MCF 10A (cell line): ENCODE data around the gene CDK5RAP1. TPM values are rescaled to one million over a fixed set of nuclear protein-coding genes. Genes with fewer than 3 reads are reported as not detected.
A peak's percentile ranks its signal among the peaks of the same experiment; 100 is the strongest.

Source experiments
- BruUV-seq: library from RNA; stranded (reverse); fragments of 400-500 nt; replicated peaks from 2 replicates; lab custom pipeline; 2021; lab: Mats Ljungman, UMichigan
- CTCF ChIA-PET: fragments of 300-600 bp; sonication (Branson Sonifier 250); formaldehyde crosslinking; extraction: SDS; loops from one replicate; lab custom pipeline; 2021; ENCODE audit warnings: antibody characterized with exemption, inconsistent platforms; lab: Yijun Ruan, JAX
- POLR2A ChIA-PET: fragments of 300-600, 350-650 bp; sonication (Branson Sonifier 250); formaldehyde crosslinking; extraction: SDS; loops from one replicate; lab custom pipeline; 2020; ENCODE audit warnings: antibody characterized with exemption, inconsistent platforms; lab: Yijun Ruan, JAX
- DNase-seq: peaks from one replicate; pipeline ENCODE4 v3.0.0-alpha.2; 2018; ENCODE audit not compliant: unreplicated experiment
- H3K27ac Mint-ChIP-seq: one replicate; pipeline ENCODE4 v1.8.0; 2022; ENCODE audit warnings: mild to moderate bottlenecking, low read depth, mixed read lengths; ENCODE audit not compliant: unreplicated experiment
- H3K27me3 Mint-ChIP-seq: one replicate; pipeline ENCODE4 v1.8.0; 2022; ENCODE audit warnings: mixed read lengths; ENCODE audit not compliant: insufficient read depth, unreplicated experiment
- H3K36me3 Mint-ChIP-seq: one replicate; pipeline ENCODE4 v1.8.0; 2022; ENCODE audit warnings: mild to moderate bottlenecking, moderate library complexity, mixed read lengths; ENCODE audit not compliant: insufficient read depth, unreplicated experiment
- H3K4me1 Mint-ChIP-seq: one replicate; pipeline ENCODE4 v1.8.0; 2022; ENCODE audit warnings: mixed read lengths; ENCODE audit not compliant: insufficient read depth, unreplicated experiment
- H3K4me3 Mint-ChIP-seq: one replicate; pipeline ENCODE4 v1.8.0; 2022; ENCODE audit warnings: mild to moderate bottlenecking, moderate library complexity, mixed read lengths; ENCODE audit not compliant: unreplicated experiment
- H3K9me3 Mint-ChIP-seq: one replicate; pipeline ENCODE4 v1.8.0; 2022; ENCODE audit warnings: mixed read lengths; ENCODE audit not compliant: unreplicated experiment
- CTCF ChIP-seq: fragments of 200-600 bp; IDR thresholded peaks from one replicate; pipeline ENCODE4 v1.8.0; 2022; ENCODE audit warnings: antibody characterized with exemption, mild to moderate bottlenecking; ENCODE audit not compliant: unreplicated experiment
- intact Hi-C: fragments of 100-400 bp; cut with micrococcal nuclease; formaldehyde crosslinking; loops from 2 replicates; pipeline ENCODE4 v1.14.1; 2022
- total RNA-seq: library from RNA; stranded (reverse); gene quantifications from 2 replicates; pipeline ENCODE4 v1.2.3, GENCODE V29; 2022

Gene CDK5RAP1
- total RNA-seq, 1 experiment from 2014 or later = 41.0 TPM

DNA sequence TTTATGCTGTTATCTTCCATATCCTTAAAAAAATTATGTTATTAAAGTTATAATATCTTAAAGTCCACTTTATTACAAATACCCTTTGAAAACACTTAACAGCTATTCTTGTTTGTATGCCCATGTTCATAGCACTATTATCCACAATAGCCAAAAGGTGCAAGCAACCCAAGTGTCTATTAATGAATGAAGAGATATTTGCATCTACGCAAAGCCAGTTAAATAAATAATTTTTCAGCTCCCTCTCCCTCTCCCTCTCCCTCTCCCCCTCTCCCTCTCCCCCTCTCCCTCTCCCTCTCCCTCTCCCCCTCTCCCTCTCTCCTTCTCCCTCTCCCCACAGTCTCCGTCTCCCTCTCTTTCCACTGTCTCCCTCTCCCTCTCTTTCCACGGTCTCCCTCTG lies 13.1 kb downstream of the CDK5RAP1 start:
- BruUV-seq = no TSS peak
- no peak for TF ChIP-seq CTCF
- DNase-seq = no peak
- Mint-ChIP-seq H3K4me3 (no peak overlapping the region), H3K4me1 (peaks cover 7% of the 10 kb centered on the region), H3K27me3 (no peaks in the 10 kb centered on the region), H3K36me3 (peaks cover 63% of the 10 kb centered on the region), H3K27ac (no peak overlapping the region), H3K9me3 (no peaks in the 10 kb centered on the region)
- intact Hi-C loops = no loop called here
- ChIA-PET POLR2A (interaction anchor here (2.1 kb wide), 1 partner anchor 13 kb away, joined by 8 read pairs; the partner anchor contains the start of gene CDK5RAP1), CTCF (no interaction called here)

DNA sequence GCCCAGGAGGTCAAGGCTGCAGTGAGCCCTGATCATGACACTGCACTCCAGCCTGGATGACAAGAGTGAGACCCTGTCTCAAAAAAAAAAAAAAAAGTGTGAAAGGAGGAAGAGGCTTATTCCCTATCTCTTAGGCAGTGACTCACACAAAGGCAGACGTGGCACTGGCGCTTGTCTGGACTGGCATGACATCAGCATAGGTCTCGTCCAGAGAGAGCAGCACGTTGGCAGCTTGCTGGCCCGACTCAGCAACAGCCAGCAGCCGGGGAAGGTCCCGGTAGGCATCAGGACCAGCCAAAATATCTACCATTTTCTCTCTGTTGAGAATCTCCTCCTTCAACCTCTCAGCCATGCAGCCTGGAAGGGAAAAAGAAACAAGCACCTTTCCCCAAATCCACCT lies 14.1 kb downstream of the CDK5RAP1 start:
- Mint-ChIP-seq H3K4me3 (no peak overlapping the region), H3K27me3 (no peaks in the 10 kb centered on the region), H3K27ac (no peak overlapping the region), H3K36me3 (peaks cover 59% of the 10 kb centered on the region), H3K9me3 (no peaks in the 10 kb centered on the region), H3K4me1 (peaks cover 7% of the 10 kb centered on the region)
- TF ChIP-seq CTCF = no peak
- CTCF ChIA-PET = interaction anchor here (0.6 to 0.8 kb wide), 4 partner anchors 10 to 928 kb away, joined by 3 to 6 read pairs (median 4); no protein-coding TSS in a partner anchor
- no TSS peak for BruUV-seq
- POLR2A ChIA-PET = interaction anchor here (0.6 to 2.1 kb wide), 5 partner anchors 9 to 725 kb away, joined by 3 to 8 read pairs (median 5); partner anchors contain the start of genes CDK5RAP1 and EIF2S2
- intact Hi-C loops = no loop called here
- DNase-seq = peak; percentile 70

GRCh38 chr20:33386673-33387072 lies 14.6 kb downstream of the CDK5RAP1 start:
- Mint-ChIP-seq H3K4me3 (no peak overlapping the region), H3K36me3 (peaks cover 59% of the 10 kb centered on the region), H3K27ac (no peak overlapping the region), H3K27me3 (no peaks in the 10 kb centered on the region), H3K9me3 (no peaks in the 10 kb centered on the region), H3K4me1 (peaks cover 7% of the 10 kb centered on the region)
- no TSS peak for BruUV-seq
- DNase-seq = no peak
- ChIA-PET CTCF (interaction anchor here (0.6 to 1.0 kb wide), 6 partner anchors 9 to 928 kb away, joined by 3 to 6 read pairs (median 4); no protein-coding TSS in a partner anchor), POLR2A (interaction anchor here (0.6 to 2.1 kb wide), 5 partner anchors 10 to 725 kb away, joined by 3 to 8 read pairs (median 5); partner anchors contain the start of genes CDK5RAP1 and EIF2S2)
- TF ChIP-seq CTCF = no peak
- intact Hi-C loops = no loop called here

- no TSS peak for BruUV-seq
- no peaks in the 10 kb centered on the region for H3K27me3 Mint-ChIP-seq
- no peak overlapping the region for H3K4me3 Mint-ChIP-seq
- POLR2A ChIA-PET = interaction anchor here (0.6 to 3.4 kb wide), 5 partner anchors 8 to 736 kb away, joined by 3 to 11 read pairs (median 4); no protein-coding TSS in a partner anchor
- intact Hi-C loops = no loop called here
- CTCF ChIA-PET = interaction anchor here (1.1 kb wide), 1 partner anchor 9 kb away, joined by 6 read pairs; no protein-coding TSS in a partner anchor
- no peak for DNase-seq
- peaks cover 68% of the 10 kb centered on the region for H3K36me3 Mint-ChIP-seq
- no peaks in the 10 kb centered on the region for H3K9me3 Mint-ChIP-seq
- no peak overlapping the region for H3K27ac Mint-ChIP-seq
- H3K4me1 Mint-ChIP-seq = peaks cover 9% of the 10 kb centered on the region
- no peak for TF ChIP-seq CTCF
These were observed 24.0 kb downstream of the CDK5RAP1 start for GRCh38 chr20:33377366-33377765.
